ENCODE measurements around the gene CA4. TPM values are rescaled to one million over a fixed set of nuclear protein-coding genes. Genes with fewer than 3 reads are reported as not detected.

Gene CA4
- polyA plus RNA-seq, 2 of the 4 experiments (the other 2 are of a cell fraction), result 0.06 TPM; not detected in 1

GRCh38 chr17:60135151-60135950 is 14.4 kb upstream of the CA4 start (continued):
- TF ChIP-seq KDM1A (IDR thresholded peaks at IDR 0.05; ENCODE audit: low read depth), result no peak
- TF ChIP-seq HEYL (CRISPR knock-in tag; IDR thresholded peaks at IDR 0.05), result no peak
- TF ChIP-seq HOXA7 (CRISPR knock-in tag; IDR thresholded peaks at IDR 0.05), result no peak
- TF ChIP-seq JUNB (IDR thresholded peaks at IDR 0.05), result no peak

- H3K4me3 ChIP-seq, result peak overlapping the region; percentile 60; the same call in 2 of the 3 replicates
- no peaks in the 10 kb centered on the region for H3K9me3 ChIP-seq
- FAIRE-seq (no peak), ATAC-seq (no peak), DNase-seq (ENCODE audit: low read depth in 1 of 2, low spot score in 1 of 2) (no peak)
- POLR2A ChIA-PET, result no interaction called here
- H3K4me2 ChIP-seq, result peak overlapping the region; percentile 86
- CTCF ChIA-PET, result interaction anchor here (1.2 kb wide), 1 partner anchor 435 kb away, joined by 3 read pairs; no protein-coding TSS in a partner anchor
- WGBS (ENCODE audit: missing lambda C conversion rate), result 78% methylated on average over 13 of the region's 13 CpGs
- H3K4me1 ChIP-seq, result peaks cover 11% of the 10 kb centered on the region
- no peak overlapping the region for H3K27ac ChIP-seq
- TF ChIP-seq POLR2AphosphoS2 (conservative IDR thresholded peaks at IDR 0.05; ENCODE audit: low read length), result no peak
- TF ChIP-seq, protein P1, sequence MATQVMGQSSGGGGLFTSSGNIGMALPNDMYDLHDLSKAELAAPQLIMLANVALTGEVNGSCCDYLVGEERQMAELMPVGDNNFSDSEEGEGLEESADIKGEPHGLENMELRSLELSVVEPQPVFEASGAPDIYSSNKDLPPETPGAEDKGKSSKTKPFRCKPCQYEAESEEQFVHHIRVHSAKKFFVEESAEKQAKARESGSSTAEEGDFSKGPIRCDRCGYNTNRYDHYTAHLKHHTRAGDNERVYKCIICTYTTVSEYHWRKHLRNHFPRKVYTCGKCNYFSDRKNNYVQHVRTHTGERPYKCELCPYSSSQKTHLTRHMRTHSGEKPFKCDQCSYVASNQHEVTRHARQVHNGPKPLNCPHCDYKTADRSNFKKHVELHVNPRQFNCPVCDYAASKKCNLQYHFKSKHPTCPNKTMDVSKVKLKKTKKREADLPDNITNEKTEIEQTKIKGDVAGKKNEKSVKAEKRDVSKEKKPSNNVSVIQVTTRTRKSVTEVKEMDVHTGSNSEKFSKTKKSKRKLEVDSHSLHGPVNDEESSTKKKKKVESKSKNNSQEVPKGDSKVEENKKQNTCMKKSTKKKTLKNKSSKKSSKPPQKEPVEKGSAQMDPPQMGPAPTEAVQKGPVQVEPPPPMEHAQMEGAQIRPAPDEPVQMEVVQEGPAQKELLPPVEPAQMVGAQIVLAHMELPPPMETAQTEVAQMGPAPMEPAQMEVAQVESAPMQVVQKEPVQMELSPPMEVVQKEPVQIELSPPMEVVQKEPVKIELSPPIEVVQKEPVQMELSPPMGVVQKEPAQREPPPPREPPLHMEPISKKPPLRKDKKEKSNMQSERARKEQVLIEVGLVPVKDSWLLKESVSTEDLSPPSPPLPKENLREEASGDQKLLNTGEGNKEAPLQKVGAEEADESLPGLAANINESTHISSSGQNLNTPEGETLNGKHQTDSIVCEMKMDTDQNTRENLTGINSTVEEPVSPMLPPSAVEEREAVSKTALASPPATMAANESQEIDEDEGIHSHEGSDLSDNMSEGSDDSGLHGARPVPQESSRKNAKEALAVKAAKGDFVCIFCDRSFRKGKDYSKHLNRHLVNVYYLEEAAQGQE (IDR thresholded peaks at IDR 0.05), result peak; percentile 31; the same call in 1 of the 2 replicates
Observed at GRCh38 chr17:60135951-60136666, 13.7 kb upstream of the CA4 start.

DNA sequence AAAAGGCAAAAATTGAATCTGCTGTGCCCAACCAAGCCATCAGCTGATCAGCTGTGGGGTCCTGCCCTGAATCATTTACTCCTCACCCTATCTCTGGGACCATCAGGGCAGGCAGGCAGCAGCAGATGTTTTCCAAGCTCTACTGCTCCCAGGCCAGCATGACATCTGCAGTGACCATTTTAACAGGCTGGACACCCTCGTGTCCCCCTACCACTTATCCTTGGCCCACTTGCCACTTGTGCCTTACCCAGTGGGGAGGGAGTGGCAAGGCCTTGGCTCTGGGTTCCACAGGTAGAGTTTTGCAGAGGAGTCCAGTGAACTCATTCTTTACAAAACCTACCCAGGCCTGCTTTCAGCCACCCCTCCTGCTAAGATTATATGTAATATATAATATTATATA is 12.0 kb upstream of the CA4 start:
- peaks cover 20% of the 10 kb centered on the region for H3K4me1 ChIP-seq
- ChIA-PET POLR2A (interaction anchor here (0.6 kb wide), 1 partner anchor 218 kb away, joined by 6 read pairs; no protein-coding TSS in a partner anchor), CTCF (interaction anchor here (0.5 to 10.1 kb wide), 7 partner anchors 9 to 298 kb away, joined by 3 to 150 read pairs (median 4); partner anchors contain the start of gene CA4)
- no peak for TF ChIP-seq EHF (CRISPR knock-in tag; IDR thresholded peaks at IDR 0.05)
- no peak for TF ChIP-seq POLR2AphosphoS2 (conservative IDR thresholded peaks at IDR 0.05; ENCODE audit: low read length)
- no peak for TF ChIP-seq CHD4 (IDR thresholded peaks at IDR 0.05; ENCODE audit: borderline replicate concordance)
- no peak for TF ChIP-seq MAFK (IDR thresholded peaks at IDR 0.05; ENCODE audit: partially characterized antibody)
- no peak for TF ChIP-seq RCOR1 (IDR thresholded peaks at IDR 0.05; ENCODE audit: low read depth, low read length)
- TF ChIP-seq, protein P2, sequence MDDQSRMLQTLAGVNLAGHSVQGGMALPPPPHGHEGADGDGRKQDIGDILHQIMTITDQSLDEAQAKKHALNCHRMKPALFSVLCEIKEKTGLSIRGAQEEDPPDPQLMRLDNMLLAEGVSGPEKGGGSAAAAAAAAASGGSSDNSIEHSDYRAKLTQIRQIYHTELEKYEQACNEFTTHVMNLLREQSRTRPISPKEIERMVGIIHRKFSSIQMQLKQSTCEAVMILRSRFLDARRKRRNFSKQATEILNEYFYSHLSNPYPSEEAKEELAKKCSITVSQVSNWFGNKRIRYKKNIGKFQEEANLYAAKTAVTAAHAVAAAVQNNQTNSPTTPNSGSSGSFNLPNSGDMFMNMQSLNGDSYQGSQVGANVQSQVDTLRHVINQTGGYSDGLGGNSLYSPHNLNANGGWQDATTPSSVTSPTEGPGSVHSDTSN (IDR thresholded peaks at IDR 0.05), result no peak
- TF ChIP-seq ZNF302 (CRISPR knock-in tag; IDR thresholded peaks at IDR 0.05), result no peak
- TF ChIP-seq CHD2 (IDR thresholded peaks at IDR 0.05; ENCODE audit: low read length, partially characterized antibody), result no peak
- TF ChIP-seq FOSL2 (IDR thresholded peaks at IDR 0.05), result no peak
- no peak for TF ChIP-seq FOSL2 (CRISPR knock-in tag; IDR thresholded peaks at IDR 0.05)
- TF ChIP-seq, protein P3, sequence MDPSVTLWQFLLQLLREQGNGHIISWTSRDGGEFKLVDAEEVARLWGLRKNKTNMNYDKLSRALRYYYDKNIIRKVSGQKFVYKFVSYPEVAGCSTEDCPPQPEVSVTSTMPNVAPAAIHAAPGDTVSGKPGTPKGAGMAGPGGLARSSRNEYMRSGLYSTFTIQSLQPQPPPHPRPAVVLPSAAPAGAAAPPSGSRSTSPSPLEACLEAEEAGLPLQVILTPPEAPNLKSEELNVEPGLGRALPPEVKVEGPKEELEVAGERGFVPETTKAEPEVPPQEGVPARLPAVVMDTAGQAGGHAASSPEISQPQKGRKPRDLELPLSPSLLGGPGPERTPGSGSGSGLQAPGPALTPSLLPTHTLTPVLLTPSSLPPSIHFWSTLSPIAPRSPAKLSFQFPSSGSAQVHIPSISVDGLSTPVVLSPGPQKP (IDR thresholded peaks at IDR 0.05; ENCODE audit: low read depth, low read length), result no peak
- TF ChIP-seq HOXA7 (CRISPR knock-in tag; IDR thresholded peaks at IDR 0.05), result no peak
- no peak for TF ChIP-seq NFE2L2 (conservative IDR thresholded peaks at IDR 0.05; ENCODE audit: low read length)
- H3K4me2 ChIP-seq, result no peak overlapping the region
- FAIRE-seq (no peak), DNase-seq (ENCODE audit: low read depth in 1 of 2, low spot score in 1 of 2) (no peak), ATAC-seq (no peak)
- H3K9me3 ChIP-seq, result no peaks in the 10 kb centered on the region
- H3K4me3 ChIP-seq, result no peak overlapping the region
- H3K27ac ChIP-seq, result no peak overlapping the region
- WGBS (ENCODE audit: missing lambda C conversion rate), result 0% methylated on average over 1 of the region's 1 CpG
